ENCODE results near the gene TTLL7.

The TTLL7 gene

GRCh38 chr1:84013708-84014107, 14.8 kb upstream of the TTLL7 start:
- H3F3A ChIP-seq (ENCODE audit: insufficient read depth) = no peaks in the 10 kb centered on the region
- H3K36me3 ChIP-seq (ENCODE audit: low read length) = no peaks in the 10 kb centered on the region
- TF ChIP-seq EZH2phosphoT487 (conservative IDR thresholded peaks at IDR 0.05; ENCODE audit: low read length) (no peak), CTCF (IDR thresholded peaks at IDR 0.05; ENCODE audit: insufficient read depth, low read length, poor library complexity, severe bottlenecking) (no peak)
- H3K9me2 ChIP-seq (replicated peaks; ENCODE audit: insufficient read depth, low read length) = no peaks in the 10 kb centered on the region
- H3K27ac ChIP-seq (ENCODE audit: low read depth, low read length) = no peak overlapping the region
- no peak overlapping the region for H3K9ac ChIP-seq (ENCODE audit: low read length)
- H3K9me3 ChIP-seq (ENCODE audit: insufficient read depth, low read length) = no peaks in the 10 kb centered on the region
- H3K4me2 ChIP-seq (ENCODE audit: low read depth, low read length, poor library complexity, severe bottlenecking) = no peak overlapping the region
- H4K20me1 ChIP-seq (ENCODE audit: low read depth, low read length) = no peaks in the 10 kb centered on the region
- H3K4me3 ChIP-seq (ENCODE audit: insufficient read depth, low read length, poor library complexity, severe bottlenecking) = no peak overlapping the region
- no peaks in the 10 kb centered on the region for H3K79me2 ChIP-seq (ENCODE audit: insufficient read depth, low read length)
- no peaks in the 10 kb centered on the region for H3K27me3 ChIP-seq (ENCODE audit: low read length)
- no peak overlapping the region for H2AFZ ChIP-seq (ENCODE audit: low read depth, low read length, severe bottlenecking)

- H3K27me3 ChIP-seq (ENCODE audit: low read length) = no peaks in the 10 kb centered on the region
- H3K79me2 ChIP-seq (ENCODE audit: insufficient read depth, low read length) = no peaks in the 10 kb centered on the region
- H3K9me2 ChIP-seq (replicated peaks; ENCODE audit: insufficient read depth, low read length) = no peaks in the 10 kb centered on the region
- no peaks in the 10 kb centered on the region for H4K20me1 ChIP-seq (ENCODE audit: low read depth, low read length)
- H3K4me3 ChIP-seq (ENCODE audit: insufficient read depth, low read length, poor library complexity, severe bottlenecking) = no peak overlapping the region
- H3F3A ChIP-seq (ENCODE audit: insufficient read depth) = no peaks in the 10 kb centered on the region
- no peak overlapping the region for H3K27ac ChIP-seq (ENCODE audit: low read depth, low read length)
- H3K9me3 ChIP-seq (ENCODE audit: insufficient read depth, low read length) = no peaks in the 10 kb centered on the region
- H3K9ac ChIP-seq (ENCODE audit: low read length) = no peak overlapping the region
- H2AFZ ChIP-seq (ENCODE audit: low read depth, low read length, severe bottlenecking) = no peak overlapping the region
- H3K4me2 ChIP-seq (ENCODE audit: low read depth, low read length, poor library complexity, severe bottlenecking) = no peak overlapping the region
- no peaks in the 10 kb centered on the region for H3K36me3 ChIP-seq (ENCODE audit: low read length)
- TF ChIP-seq EZH2phosphoT487 (conservative IDR thresholded peaks at IDR 0.05; ENCODE audit: low read length) (no peak), CTCF (IDR thresholded peaks at IDR 0.05; ENCODE audit: insufficient read depth, low read length, poor library complexity, severe bottlenecking) (no peak)
Measured at GRCh38 chr1:84012018-84012417, 13.1 kb upstream of the TTLL7 start.

GRCh38 chr1:84010136-84010535, 11.2 kb upstream of the TTLL7 start:
- Histone ChIP-seq H3K36me3 (ENCODE audit: low read length) (no peaks in the 10 kb centered on the region), H3K27me3 (ENCODE audit: low read length) (no peaks in the 10 kb centered on the region), H3K9me3 (ENCODE audit: insufficient read depth, low read length) (no peaks in the 10 kb centered on the region), H3K9ac (ENCODE audit: low read length) (no peak overlapping the region), H3K27ac (ENCODE audit: low read depth, low read length) (no peak overlapping the region), H3K4me2 (ENCODE audit: low read depth, low read length, poor library complexity, severe bottlenecking) (no peak overlapping the region), H3K79me2 (ENCODE audit: insufficient read depth, low read length) (no peaks in the 10 kb centered on the region), H3K4me3 (ENCODE audit: insufficient read depth, low read length, poor library complexity, severe bottlenecking) (no peak overlapping the region), H3F3A (ENCODE audit: insufficient read depth) (no peaks in the 10 kb centered on the region), H3K9me2 (replicated peaks; ENCODE audit: insufficient read depth, low read length) (no peaks in the 10 kb centered on the region), H4K20me1 (ENCODE audit: low read depth, low read length) (no peaks in the 10 kb centered on the region), H2AFZ (ENCODE audit: low read depth, low read length, severe bottlenecking) (no peak overlapping the region)
- TF ChIP-seq CTCF (IDR thresholded peaks at IDR 0.05; ENCODE audit: insufficient read depth, low read length, poor library complexity, severe bottlenecking) (no peak), EZH2phosphoT487 (conservative IDR thresholded peaks at IDR 0.05; ENCODE audit: low read length) (no peak)
